ENCODE measurements around the gene TIAM2. TPM values are rescaled to one million over a fixed set of nuclear protein-coding genes. Genes with fewer than 3 reads are reported as not detected.
A peak's percentile ranks its signal among the peaks of the same experiment; 100 is the strongest.
"Not testable (repeated sequence)": the region's sequence is repeated elsewhere in the genome, so short reads cannot be mapped to it uniquely, and the experiment has no call there.

The TIAM2 gene
- total RNA-seq, 1 experiment from 2014 or later: 12.9 TPM

- H3K27ac Mint-ChIP-seq (ENCODE audit: unreplicated experiment): no peak overlapping the region
- H3K4me3 Mint-ChIP-seq (ENCODE audit: low read depth, unreplicated experiment): no peak overlapping the region
- intact Hi-C loops (cut with micrococcal nuclease; ENCODE audit: unreplicated experiment): loop anchor here (1.0 to 10.0 kb wide), 2 partner anchors 72 to 213 kb away; no protein-coding TSS in a partner anchor
- H3K4me1 Mint-ChIP-seq (ENCODE audit: low read depth, unreplicated experiment): peaks cover 21% of the 10 kb centered on the region
- peak; percentile 62 for DNase-seq
- CTCF ChIA-PET: interaction anchor here (0.6 to 1.0 kb wide), 8 partner anchors 8 to 502 kb away, joined by 3 to 12 read pairs (median 3); no protein-coding TSS in a partner anchor
- H3K36me3 Mint-ChIP-seq (ENCODE audit: insufficient read depth, unreplicated experiment): no peaks in the 10 kb centered on the region
- H3K27me3 Mint-ChIP-seq (ENCODE audit: unreplicated experiment): no peaks in the 10 kb centered on the region
- BruUV-seq (replicated peaks): no TSS peak
- TF ChIP-seq, protein P1, sequence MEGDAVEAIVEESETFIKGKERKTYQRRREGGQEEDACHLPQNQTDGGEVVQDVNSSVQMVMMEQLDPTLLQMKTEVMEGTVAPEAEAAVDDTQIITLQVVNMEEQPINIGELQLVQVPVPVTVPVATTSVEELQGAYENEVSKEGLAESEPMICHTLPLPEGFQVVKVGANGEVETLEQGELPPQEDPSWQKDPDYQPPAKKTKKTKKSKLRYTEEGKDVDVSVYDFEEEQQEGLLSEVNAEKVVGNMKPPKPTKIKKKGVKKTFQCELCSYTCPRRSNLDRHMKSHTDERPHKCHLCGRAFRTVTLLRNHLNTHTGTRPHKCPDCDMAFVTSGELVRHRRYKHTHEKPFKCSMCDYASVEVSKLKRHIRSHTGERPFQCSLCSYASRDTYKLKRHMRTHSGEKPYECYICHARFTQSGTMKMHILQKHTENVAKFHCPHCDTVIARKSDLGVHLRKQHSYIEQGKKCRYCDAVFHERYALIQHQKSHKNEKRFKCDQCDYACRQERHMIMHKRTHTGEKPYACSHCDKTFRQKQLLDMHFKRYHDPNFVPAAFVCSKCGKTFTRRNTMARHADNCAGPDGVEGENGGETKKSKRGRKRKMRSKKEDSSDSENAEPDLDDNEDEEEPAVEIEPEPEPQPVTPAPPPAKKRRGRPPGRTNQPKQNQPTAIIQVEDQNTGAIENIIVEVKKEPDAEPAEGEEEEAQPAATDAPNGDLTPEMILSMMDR (IDR thresholded peaks at IDR 0.05; ENCODE audit: unreplicated experiment): peak; percentile 36
- no peaks in the 10 kb centered on the region for H3K9me3 Mint-ChIP-seq (ENCODE audit: low read depth, unreplicated experiment)
Observed at GRCh38 chr6:155177363-155177961, 182.3 kb downstream of the TIAM2 start.

DNA sequence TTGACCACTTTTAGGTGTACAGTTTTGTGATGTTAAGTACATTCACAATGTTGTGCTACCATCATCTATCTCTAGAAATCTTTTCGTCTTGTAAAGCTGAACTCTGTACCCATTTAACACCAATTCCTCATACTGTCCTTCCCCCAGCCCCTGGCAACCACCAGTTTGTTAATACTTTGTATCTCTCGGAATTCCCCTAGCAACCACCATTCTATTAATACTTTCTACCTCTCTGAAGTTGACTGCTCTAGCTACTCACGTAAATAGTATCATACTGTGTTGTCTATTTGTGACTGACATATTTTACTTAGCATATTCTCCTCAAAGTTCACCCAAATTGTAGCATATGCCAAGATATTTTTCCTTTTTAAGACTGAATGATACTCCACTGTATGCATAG, 186.4 kb downstream of the TIAM2 start:
- Mint-ChIP-seq H3K27ac (ENCODE audit: unreplicated experiment) (no peak overlapping the region), H3K9me3 (ENCODE audit: low read depth, unreplicated experiment) (no peaks in the 10 kb centered on the region), H3K4me1 (ENCODE audit: low read depth, unreplicated experiment) (no peaks in the 10 kb centered on the region), H3K4me3 (ENCODE audit: low read depth, unreplicated experiment) (no peak overlapping the region), H3K36me3 (ENCODE audit: insufficient read depth, unreplicated experiment) (no peaks in the 10 kb centered on the region), H3K27me3 (ENCODE audit: unreplicated experiment) (no peaks in the 10 kb centered on the region)
- DNase-seq: no peak
- CTCF ChIA-PET: no interaction called here
- no TSS peak for BruUV-seq (replicated peaks)
- intact Hi-C loops (cut with micrococcal nuclease; ENCODE audit: unreplicated experiment): no loop called here
- TF ChIP-seq, protein P1 (IDR thresholded peaks at IDR 0.05; ENCODE audit: unreplicated experiment): no peak

- H3K4me3 Mint-ChIP-seq (ENCODE audit: low read depth, unreplicated experiment): no peak overlapping the region
- no peaks in the 10 kb centered on the region for H3K4me1 Mint-ChIP-seq (ENCODE audit: low read depth, unreplicated experiment)
- intact Hi-C loops (cut with micrococcal nuclease; ENCODE audit: unreplicated experiment): no loop called here
- H3K27ac Mint-ChIP-seq (ENCODE audit: unreplicated experiment): no peak overlapping the region
- TF ChIP-seq, protein P1 (IDR thresholded peaks at IDR 0.05; ENCODE audit: unreplicated experiment): no peak
- BruUV-seq (replicated peaks): no TSS peak
- DNase-seq: no peak
- no peaks in the 10 kb centered on the region for H3K27me3 Mint-ChIP-seq (ENCODE audit: unreplicated experiment)
- no peaks in the 10 kb centered on the region for H3K9me3 Mint-ChIP-seq (ENCODE audit: low read depth, unreplicated experiment)
- CTCF ChIA-PET: no interaction called here
- no peaks in the 10 kb centered on the region for H3K36me3 Mint-ChIP-seq (ENCODE audit: insufficient read depth, unreplicated experiment)
Observed at GRCh38 chr6:155182103-155182502, 187.0 kb downstream of the TIAM2 start.

- intact Hi-C loops (cut with micrococcal nuclease; ENCODE audit: unreplicated experiment): no loop called here
- no peaks in the 10 kb centered on the region for H3K4me1 Mint-ChIP-seq (ENCODE audit: low read depth, unreplicated experiment)
- no peaks in the 10 kb centered on the region for H3K27me3 Mint-ChIP-seq (ENCODE audit: unreplicated experiment)
- TF ChIP-seq, protein P1 (IDR thresholded peaks at IDR 0.05; ENCODE audit: unreplicated experiment): no peak
- no peak overlapping the region for H3K4me3 Mint-ChIP-seq (ENCODE audit: low read depth, unreplicated experiment)
- no peaks in the 10 kb centered on the region for H3K9me3 Mint-ChIP-seq (ENCODE audit: low read depth, unreplicated experiment)
- H3K27ac Mint-ChIP-seq (ENCODE audit: unreplicated experiment): no peak overlapping the region
- CTCF ChIA-PET: no interaction called here
- DNase-seq: no peak
- no peaks in the 10 kb centered on the region for H3K36me3 Mint-ChIP-seq (ENCODE audit: insufficient read depth, unreplicated experiment)
- no TSS peak for BruUV-seq (replicated peaks)
Observed at GRCh38 chr6:155183095-155183494, 188.0 kb downstream of the TIAM2 start.

DNA sequence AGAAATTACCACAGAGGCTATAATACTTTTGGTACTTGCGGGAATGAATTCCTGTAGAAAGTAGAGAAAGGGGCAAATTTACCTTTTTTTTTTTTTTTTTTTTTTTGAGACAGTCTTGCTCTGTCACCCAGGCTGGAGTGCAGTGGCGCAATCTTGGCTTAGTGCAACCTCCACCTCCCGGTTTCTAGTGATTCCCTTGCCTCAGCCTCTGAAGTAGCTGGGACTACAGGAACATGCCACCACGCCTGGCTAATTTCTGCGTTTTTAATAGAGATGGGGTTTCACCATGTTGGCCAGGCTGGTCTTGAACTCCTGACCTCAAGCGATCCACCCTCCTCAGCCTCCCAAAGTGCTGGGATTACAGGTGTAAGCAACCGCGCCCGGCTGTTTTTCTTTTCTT, 189.9 kb downstream of the TIAM2 start:
- H3K4me3 Mint-ChIP-seq (ENCODE audit: low read depth, unreplicated experiment): not testable (repeated sequence)

More for the DNA sequence above, 189.9 kb downstream of the TIAM2 start:
- H3K4me1 Mint-ChIP-seq (ENCODE audit: low read depth, unreplicated experiment); BruUV-seq (replicated peaks); DNase-seq; H3K27me3 Mint-ChIP-seq (ENCODE audit: unreplicated experiment); intact Hi-C loops (cut with micrococcal nuclease; ENCODE audit: unreplicated experiment); H3K9me3 Mint-ChIP-seq (ENCODE audit: low read depth, unreplicated experiment); H3K27ac Mint-ChIP-seq (ENCODE audit: unreplicated experiment); H3K36me3 Mint-ChIP-seq (ENCODE audit: insufficient read depth, unreplicated experiment): not testable (repeated sequence)
- CTCF ChIA-PET: interaction anchor here (1.2 kb wide), 1 partner anchor 8 kb away, joined by 3 read pairs; no protein-coding TSS in a partner anchor

Data from Calu3 (cell line).